ENCODE measurements around the gene ATXN3L.

- no peak for TF ChIP-seq CTCF (conservative IDR thresholded peaks at IDR 0.05 in 1 of 2, IDR thresholded peaks at IDR 0.05 in 1 of 2; ENCODE audit: low read depth in 1 of 2, low read length in 2 of 2)
- TF ChIP-seq EZH2 (IDR thresholded peaks at IDR 0.05; ENCODE audit: low read length, missing control alignments), result no peak
Observed at GRCh38 chrX:13298836-13299235, 21.0 kb downstream of the ATXN3L start.

All from fibroblast of lung (primary cell).